WERI-Rb-1 (cell line): ENCODE results near the gene TMEM175.
A peak's percentile ranks its signal among the peaks of the same experiment; 100 is the strongest.

ENCODE experiments used
- DNase-seq: peaks from one replicate; pipeline ENCODE4 v3.0.0-alpha.2; 2020
- H3K27ac ChIP-seq: fragments of 250-450 bp; sonication (Bioruptor Pico); 2 replicates; pipeline ENCODE4 v1.5.1; 2020; ENCODE audit warnings: mild to moderate bottlenecking, moderate library complexity
- H3K27me3 ChIP-seq: fragments of 250-450 bp; sonication (Bioruptor Pico); 2 replicates; pipeline ENCODE4 v1.5.1; 2021; ENCODE audit warnings: mild to moderate bottlenecking, low read depth, moderate library complexity; ENCODE audit not compliant: insufficient read depth, severe bottlenecking
- H3K36me3 ChIP-seq: fragments of 250-450 bp; sonication (Bioruptor Pico); 2 replicates; pipeline ENCODE4 v1.5.1; 2020; ENCODE audit warnings: mild to moderate bottlenecking, moderate library complexity
- H3K4me3 ChIP-seq: 2 replicates; pipeline ENCODE4 v1.5.1; 2011; ENCODE audit warnings: low read depth, mild to moderate bottlenecking, control low read depth, low read length
- H3K9me3 ChIP-seq: fragments of 250-450 bp; sonication (Bioruptor Pico); 2 replicates; pipeline ENCODE4 v1.5.1; 2021; ENCODE audit warnings: mild to moderate bottlenecking, moderate library complexity; ENCODE audit not compliant: severe bottlenecking
- TF ChIP-seq, protein P1 (sequence below): IDR thresholded peaks from 2 replicates; pipeline ENCODE4 v1.5.1; 2011; ENCODE audit warnings: low read depth, mild to moderate bottlenecking, control low read depth, inconsistent platforms, low read length

The TMEM175 gene

DNA sequence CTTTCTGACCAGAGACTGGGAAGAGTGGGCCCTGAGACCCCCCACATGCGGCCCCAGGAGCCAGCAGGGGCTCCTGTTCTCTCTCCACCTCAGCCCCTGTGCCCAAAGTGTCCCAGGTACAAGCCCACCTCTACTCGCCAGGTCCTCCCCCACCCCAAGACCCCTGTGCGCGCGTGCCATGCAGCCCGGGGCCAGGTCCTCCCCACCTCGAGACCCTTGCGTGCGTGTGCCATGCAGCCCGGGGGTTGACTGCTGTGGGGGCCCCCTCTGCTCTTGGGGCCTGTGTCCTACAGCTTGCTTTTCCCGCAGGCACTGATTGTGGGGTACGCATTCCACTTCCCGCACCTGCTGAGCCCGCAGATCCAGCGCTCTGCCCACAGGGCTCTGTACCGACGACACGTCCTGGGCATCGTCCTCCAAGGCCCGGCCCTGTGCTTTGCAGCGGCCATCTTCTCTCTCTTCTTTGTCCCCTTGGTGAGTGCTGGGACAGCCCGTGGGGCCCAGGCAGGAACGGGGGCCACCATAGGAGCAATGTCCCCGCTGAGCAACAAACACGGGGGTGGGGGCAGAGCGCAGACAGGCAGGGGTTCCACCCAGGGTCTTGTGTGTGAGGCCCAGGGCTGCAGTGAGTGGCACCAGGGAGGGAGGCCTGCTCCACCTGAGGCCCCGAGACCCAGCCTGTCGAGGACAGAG is 20.8 kb downstream of the TMEM175 start:
- no peaks in the 10 kb centered on the region for H3K27me3 ChIP-seq
- TF ChIP-seq, protein P1, sequence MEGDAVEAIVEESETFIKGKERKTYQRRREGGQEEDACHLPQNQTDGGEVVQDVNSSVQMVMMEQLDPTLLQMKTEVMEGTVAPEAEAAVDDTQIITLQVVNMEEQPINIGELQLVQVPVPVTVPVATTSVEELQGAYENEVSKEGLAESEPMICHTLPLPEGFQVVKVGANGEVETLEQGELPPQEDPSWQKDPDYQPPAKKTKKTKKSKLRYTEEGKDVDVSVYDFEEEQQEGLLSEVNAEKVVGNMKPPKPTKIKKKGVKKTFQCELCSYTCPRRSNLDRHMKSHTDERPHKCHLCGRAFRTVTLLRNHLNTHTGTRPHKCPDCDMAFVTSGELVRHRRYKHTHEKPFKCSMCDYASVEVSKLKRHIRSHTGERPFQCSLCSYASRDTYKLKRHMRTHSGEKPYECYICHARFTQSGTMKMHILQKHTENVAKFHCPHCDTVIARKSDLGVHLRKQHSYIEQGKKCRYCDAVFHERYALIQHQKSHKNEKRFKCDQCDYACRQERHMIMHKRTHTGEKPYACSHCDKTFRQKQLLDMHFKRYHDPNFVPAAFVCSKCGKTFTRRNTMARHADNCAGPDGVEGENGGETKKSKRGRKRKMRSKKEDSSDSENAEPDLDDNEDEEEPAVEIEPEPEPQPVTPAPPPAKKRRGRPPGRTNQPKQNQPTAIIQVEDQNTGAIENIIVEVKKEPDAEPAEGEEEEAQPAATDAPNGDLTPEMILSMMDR = no peak

DNA sequence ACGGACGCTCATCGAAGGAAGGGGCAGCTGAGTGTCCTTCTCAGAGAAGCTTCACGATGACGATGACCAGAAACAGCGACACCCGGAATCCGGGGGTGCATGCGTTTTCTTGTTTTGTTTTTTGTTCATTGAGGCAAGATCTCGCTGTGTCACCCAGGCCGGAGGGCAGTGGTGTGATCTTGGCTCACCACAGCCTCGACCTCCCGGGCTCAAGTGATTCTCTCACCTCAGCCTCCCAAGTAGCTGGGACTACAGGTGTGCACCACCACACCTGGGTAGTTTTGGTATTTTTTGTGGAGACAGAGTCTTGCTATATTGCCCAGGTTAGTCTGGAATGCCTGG is 21.3 kb downstream of the TMEM175 start:
- Histone ChIP-seq H3K36me3 (peaks cover 10% of the 10 kb centered on the region), H3K4me3 (no peak overlapping the region), H3K9me3 (no peaks in the 10 kb centered on the region), H3K27ac (no peak overlapping the region), H3K27me3 (no peaks in the 10 kb centered on the region)
- TF ChIP-seq, protein P1 = no peak
- DNase-seq = no peak

More for the DNA sequence above, 20.8 kb downstream of the TMEM175 start:
- Histone ChIP-seq H3K36me3 (peaks cover 10% of the 10 kb centered on the region), H3K9me3 (no peaks in the 10 kb centered on the region), H3K27ac (no peak overlapping the region), H3K4me3 (no peak overlapping the region)
- DNase-seq = no peak

DNA sequence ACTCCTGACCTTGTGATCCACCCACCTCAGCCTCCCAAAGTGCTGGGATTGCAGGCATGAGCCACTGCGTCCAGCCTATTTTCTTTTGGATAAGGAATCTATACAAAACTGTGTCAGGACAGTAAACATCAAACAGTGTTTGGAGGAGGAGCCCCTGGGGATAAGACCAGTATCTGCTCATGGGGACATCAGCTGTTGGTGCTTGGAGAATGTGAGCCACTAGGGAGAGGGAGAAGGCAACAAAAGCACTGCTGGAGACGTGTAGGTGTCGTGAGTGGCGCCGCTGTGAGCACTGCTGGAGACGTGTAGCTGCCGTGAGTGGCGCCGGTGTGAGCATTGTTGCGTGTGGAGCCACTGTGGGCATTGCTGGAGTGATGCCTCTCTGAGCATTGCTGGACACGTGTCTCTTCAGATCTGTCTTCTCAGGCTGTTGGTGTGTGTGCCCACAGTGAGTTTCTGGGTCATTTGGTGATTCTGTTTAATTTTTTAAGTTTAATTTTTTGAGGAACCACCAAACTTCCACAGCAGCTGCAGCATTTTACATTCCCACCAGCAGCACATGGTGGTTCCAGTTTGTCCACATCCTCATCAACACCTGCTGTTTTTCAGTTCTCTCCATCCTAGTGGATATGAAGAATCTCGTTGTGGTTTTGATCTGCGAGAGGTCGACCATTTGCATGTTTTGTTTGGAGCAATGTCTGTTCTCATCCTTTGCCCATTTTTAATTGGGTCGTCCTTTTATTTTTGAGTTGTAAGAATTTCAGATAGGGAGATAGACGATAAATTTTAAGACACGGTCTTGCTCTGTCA is 22.2 kb downstream of the TMEM175 start:
- no peak overlapping the region for H3K27ac ChIP-seq
- H3K36me3 ChIP-seq = peaks cover 10% of the 10 kb centered on the region
- TF ChIP-seq, protein P1 = no peak

DNA sequence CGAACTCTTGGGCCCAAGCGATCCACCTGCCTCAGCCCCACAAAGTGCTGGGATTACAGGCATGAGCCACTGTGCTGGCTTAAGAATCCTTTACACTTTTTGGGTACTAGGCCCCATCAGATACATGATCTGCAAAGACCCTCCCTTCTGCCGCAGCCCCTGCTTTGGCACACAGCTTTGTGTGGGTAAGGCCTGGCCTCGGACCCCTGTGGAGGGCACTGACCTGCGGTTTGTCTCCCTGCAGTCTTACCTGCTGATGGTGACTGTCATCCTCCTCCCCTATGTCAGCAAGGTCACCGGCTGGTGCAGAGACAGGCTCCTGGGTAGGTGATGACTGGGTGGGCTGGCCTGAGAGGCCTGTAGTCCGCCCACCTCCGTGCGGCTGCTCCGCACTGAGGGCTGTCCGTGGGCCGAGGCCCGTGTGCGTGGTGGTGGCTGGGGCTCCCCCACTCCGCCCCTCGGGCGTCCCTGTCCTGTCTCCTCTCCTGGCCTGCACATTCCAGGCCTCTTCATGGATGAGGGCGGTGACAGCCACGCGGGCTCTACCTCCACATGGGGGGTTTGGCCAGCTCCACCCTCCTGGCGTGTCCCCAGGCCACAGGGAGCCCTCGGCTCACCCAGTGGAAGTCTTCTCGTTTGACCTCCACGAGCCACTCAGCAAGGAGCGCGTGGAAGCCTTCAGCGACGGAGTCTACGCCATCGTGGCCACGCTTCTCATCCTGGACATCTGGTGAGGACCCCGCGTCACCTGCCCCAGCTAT is 23.1 kb downstream of the TMEM175 start:
- no peak overlapping the region for H3K4me3 ChIP-seq
- H3K36me3 ChIP-seq = peaks cover 10% of the 10 kb centered on the region
- no peaks in the 10 kb centered on the region for H3K9me3 ChIP-seq
- H3K27me3 ChIP-seq = no peaks in the 10 kb centered on the region
- no peak overlapping the region for H3K27ac ChIP-seq
- no peak for DNase-seq
- TF ChIP-seq, protein P1 = no peak

More for the DNA sequence above, 22.2 kb downstream of the TMEM175 start:
- Histone ChIP-seq H3K9me3 (no peaks in the 10 kb centered on the region), H3K27me3 (no peaks in the 10 kb centered on the region), H3K4me3 (no peak overlapping the region)
- DNase-seq = no peak

DNA sequence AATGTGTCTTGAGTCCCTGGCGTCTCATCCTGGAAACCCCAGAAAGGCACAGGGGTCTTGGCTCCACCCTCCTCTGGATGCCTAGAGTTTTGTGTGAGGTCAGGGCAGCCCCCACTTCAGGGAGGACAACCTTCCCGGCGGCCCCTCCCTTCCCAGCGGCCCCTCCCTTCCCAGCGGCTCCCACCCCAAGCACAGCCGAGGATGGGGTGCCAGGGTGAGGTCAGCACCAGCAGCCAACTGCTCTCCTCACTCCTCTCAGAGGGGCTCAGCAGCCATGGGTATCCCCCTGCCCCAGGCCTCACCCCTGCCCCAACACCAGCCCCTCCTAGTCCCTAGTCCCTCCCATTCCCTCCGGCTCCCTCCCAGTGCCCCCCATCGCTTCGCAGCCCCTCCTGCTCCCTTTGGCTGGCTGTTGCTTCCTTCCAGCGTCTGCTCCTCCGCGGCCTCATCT is 23.7 kb downstream of the TMEM175 start:
- Histone ChIP-seq H3K27ac (no peak overlapping the region), H3K36me3 (peaks cover 10% of the 10 kb centered on the region), H3K4me3 (no peak overlapping the region), H3K27me3 (no peaks in the 10 kb centered on the region), H3K9me3 (no peaks in the 10 kb centered on the region)
- DNase-seq = peak; percentile 9
- TF ChIP-seq, protein P1 = no peak
